NCI-H2227 treated with DMSO at 0.1 percent for 48 hours (cell line): ENCODE results near the gene ASB6.
A peak's percentile ranks its signal among the peaks of the same experiment; 100 is the strongest.
"Not testable (repeated sequence)": the region's sequence is repeated elsewhere in the genome, so short reads cannot be mapped to it uniquely, and the experiment has no call there.

Experiments used
- DNase-seq: peaks from one replicate; lab custom pipeline; 2025; lab: John Stamatoyannopoulos, UW

ASB6 gene

DNA sequence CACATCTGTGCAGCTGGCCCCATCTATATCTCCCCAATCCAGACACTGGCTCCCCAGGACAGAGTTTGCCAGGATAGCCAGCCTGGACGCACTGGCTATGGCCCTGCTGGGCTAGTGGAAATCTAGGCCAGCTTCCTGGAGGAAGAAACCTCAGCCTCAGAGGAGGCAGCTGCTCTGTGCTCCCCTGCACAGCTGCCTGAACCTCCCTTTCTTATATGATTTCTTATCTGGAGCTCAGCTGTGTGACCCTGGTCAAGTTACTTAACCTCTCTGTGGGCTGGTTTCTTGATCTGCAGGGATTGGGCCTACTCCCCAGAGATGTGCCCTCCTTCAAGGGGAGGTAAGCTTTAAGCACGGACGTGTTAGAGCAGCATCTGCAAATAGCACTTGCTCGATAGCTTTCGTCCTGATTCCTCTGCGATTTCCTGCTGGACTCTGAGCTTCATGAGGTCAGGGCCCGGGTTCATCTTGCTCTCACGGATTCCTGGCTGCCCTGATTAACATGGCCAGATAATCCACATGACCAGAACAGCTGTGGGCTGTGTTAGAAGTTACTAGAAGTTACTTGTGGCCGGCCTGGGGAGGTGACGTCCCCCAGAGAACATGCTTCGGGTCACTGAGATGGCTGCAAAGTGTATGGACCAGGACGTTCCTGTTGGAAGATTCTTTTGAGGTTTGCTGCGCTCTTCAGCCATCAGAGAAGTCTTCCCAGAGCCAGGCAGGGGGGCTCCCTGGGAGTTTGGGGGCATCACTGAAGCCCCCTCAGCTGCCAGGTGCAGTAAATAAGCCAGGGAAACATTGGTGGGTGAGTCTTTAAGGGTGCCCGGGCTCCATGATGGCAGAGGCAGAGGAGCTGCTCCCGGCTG lies 35.6 kb downstream of the ASB6 start:
- no peak for DNase-seq

DNA sequence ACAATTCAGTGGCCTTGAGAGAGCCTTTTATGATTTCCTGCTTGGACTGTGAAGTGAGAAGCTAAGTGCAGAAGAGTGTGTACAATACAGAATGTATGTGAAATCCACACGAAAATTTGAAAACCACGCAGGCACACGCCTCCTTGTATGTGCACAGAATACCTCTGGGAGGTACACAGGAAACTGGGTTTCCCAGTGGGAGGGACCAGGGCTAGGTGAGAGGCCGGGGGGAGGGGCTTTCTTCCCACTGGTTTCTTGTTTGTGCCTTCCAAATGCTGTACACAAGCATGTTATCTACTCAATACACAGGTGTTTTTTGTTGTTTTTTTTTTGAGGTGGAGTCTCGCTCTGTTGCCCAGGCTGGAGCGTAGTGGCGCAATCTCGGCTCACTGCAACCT lies 37.2 kb downstream of the ASB6 start:
- no peak for DNase-seq

DNA sequence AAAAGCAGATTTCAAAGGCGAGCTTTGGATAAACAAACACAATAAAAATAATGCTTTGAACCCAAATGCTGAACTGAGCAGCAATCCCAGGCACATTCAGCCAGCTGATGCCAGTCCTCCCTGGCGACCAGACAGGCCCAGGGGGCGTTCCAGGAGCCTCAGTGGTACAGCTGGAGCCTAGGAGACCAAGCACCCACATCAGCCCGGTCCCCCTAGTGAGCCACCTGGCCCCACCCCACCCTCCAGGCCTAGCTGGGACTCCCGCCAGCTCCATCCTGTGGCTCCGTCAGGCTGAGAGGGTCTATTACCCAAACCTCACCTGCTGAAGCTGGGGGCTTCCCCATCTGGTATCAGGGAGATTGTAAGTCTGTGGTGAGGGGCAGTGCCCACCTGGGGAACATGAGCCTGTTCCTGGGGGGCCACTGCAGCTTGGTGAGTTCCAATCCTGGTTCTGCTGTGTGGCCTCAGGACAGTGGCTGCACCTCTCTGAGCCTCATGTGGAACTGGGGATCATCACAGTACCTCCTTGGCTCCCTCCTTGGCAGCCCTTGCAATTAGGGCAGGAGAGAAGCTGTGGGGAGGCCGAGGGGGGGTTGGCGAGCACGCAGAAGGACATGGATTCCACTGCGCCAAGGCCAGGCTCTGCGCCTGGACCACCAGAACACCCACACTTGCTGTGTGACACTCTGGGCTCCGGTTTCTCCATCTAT lies 37.7 kb downstream of the ASB6 start:
- no peak for DNase-seq

DNA sequence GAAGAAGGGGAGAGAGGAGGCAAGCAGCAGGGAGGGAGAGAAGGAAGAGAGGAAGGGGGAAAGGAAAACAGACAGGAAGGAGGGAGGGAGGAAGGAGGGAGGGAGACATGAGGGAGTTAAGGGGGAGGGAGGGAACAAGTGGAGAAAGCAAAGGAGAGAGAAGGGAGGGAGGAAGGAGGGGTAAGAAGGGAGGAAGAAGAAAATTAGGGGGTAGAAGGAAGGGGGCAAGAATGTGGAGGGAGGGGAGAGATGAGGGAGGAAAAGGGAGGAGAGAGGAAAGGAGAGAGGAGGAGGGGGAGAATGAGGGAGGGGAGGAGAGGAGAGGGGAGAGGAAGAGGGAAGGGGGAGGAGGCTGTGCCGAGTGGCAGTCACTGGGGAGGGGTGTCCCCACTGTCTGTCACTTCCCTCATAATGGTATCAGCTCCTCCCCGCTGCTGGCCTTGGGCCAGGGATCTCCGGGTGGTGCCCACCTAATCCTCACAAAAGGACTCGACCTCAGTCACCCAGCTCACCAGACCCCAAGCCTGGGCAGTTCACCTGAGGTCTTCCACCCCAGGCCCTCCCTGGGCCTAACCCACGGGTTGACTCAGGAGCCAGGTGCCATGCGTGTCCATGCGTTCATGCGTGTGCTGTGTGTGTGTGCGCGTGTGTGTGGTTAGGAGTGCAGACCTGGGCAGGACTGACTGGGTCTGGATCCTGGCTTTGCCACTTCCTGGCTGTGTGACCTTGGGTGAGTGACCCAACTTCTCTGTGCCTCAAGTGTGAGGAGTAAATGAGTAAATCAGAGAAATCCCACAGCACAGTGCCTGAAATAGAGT lies 39.1 kb downstream of the ASB6 start:
- no peak for DNase-seq

DNA sequence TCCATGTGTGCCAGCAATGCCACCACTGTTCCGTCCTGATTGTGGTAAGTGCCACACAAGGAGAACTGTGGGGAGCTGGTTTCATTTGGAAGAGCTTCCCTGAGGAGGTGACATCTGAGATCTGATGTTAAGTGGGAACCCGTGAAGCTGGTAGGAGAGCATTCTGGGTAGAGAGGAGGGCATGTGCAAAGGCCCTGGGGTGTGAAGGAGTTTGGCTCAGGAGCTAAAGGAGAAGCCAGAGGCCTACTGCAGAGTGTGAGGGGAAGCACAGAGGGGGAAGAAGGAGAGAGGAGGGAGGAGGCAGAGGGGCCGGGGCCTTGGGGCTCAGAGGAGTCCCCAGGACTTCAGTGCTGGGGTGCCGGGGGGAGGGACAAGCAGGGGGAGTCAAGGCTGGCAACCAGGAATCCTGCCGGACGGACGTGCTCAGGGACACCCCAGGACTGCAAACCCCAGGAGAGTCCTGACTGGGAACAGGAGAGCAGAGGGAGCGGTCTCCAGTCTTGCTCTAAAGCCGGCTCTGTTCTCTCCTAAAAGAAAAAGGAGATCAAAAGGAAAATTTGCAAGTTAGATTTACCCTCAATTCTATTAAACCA lies 40.8 kb downstream of the ASB6 start:
- no peak for DNase-seq

DNA sequence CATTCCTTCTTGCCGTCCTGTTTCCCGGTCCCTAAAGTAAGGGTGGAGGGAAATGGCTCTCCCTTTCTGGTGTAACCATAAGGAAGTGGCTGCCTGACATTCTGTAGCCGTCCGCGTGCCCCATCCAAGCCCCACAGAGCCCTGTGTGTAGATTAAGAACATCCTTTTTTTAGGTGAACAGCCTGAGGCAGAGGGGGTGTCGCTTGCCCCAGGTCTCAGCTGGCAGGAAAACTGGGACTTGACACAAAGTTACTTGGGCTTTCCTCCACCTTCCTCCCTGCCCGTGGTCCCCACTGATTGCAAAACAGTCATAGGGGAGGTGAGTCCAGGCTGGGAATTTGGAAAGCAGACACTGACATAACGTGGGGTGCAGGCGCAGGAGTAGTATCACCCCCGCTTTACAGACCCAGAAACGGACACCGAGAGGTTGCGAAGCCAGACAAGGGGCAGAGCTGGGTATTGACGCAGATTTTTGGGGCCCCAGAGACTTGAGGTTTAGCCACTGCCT lies 43.8 kb downstream of the ASB6 start:
- no peak for DNase-seq

DNA sequence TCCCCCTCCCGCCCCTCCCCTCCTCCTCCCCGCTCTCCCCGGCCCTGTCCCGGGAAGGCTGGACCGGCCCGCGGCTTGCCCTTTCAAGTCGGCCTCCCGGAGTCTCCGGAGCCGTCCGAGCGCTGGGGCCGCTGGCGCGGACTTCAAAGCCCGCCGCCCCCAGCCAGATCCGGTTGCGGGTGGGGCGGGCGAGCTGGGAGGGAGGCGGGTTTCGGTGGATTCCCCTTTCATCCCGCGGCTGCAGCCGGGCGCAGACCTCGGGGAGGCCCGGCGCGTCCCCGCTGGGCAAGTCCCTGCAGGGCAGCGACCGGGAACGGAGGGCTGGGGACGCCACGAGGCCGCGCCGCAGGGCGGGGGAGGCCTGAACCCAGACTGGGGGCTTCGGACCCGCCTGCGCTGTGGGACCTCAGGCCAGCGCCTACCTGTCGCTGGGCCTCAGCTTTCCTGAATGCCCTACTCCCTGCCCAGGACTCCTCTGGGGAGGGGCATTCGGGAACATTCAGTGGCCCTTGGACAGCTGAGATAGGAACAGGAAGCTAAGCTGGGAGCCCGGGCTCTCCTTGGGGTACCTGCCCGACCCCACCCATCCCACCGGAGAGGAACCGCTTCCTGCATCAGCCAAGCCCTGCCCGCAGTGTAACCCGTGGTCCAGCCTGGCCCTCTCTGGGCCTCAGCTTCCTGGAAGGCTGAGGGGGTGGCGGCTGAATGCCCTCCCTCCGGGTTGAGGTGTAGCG lies 44.4 kb downstream of the ASB6 start:
- no peak for DNase-seq

DNA sequence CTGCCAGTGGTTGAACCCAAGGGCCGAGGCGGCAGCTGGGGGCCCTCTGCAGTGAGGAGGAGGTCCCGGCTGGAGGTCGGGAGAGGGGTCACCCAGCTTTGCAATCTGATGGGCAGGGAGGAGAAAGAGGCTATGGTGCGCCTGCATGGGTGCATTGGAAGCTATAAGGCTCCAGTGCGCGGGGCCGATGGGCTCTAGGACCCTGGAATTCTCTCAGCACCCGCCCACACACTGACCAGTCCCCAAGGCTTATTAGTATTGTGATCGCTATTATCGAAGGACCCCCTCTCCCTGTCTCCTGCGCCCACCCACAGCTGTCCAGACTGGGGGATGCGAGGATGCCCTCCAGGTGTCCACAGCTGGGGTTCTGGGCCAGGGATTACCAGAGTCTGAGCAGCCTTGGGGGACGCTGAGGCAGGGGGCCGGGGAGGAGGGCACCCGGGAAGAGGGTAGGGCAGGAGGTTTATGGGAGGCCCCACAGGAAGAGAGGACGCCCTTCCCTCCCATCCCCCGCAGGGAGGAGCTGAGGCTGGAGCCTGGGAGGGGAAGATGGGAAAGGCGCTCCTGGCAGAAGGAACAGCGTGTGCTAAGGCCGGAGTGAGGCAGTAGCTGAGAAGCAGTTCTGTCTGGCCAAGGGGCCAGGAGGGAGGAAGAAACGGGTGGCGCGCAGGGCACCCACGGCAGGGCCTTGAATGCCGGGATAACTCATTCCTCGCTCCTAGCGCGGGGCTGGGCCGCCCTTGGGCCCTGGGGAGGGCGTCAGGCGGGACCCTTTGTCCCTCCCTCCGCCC lies 45.2 kb downstream of the ASB6 start:
- DNase-seq = peak; percentile 7

DNA sequence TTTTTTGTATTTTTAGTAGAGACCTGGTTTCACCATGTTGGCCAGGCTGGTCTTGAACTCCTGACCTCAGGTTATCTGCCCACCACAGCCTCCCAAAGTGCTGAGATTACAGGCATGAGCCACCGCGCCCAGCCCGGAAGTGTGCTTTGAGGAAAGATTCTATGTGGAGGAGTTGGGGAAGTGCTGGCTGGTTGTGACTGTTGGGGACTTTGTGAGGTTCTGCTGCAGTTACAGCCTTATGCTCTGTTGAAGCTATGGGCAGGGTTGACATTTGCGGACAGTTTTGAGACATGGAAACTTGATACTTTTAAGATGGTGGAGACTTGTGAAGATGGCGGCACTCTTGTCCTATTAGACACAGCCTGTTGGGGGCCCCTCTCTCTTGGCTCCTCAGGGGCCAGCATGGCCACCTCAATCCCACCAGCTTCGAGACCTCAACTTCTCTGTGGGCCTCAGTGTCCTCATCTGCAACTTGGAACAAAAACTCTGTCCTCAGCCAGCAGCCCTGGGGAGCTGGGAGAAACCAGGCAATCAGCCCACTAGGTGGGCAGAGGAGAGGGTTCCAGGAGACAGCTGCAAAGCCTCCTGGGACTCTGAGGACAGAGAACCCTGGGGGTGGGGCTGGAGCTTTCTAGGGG lies 45.9 kb downstream of the ASB6 start:
- no peak for DNase-seq

DNA sequence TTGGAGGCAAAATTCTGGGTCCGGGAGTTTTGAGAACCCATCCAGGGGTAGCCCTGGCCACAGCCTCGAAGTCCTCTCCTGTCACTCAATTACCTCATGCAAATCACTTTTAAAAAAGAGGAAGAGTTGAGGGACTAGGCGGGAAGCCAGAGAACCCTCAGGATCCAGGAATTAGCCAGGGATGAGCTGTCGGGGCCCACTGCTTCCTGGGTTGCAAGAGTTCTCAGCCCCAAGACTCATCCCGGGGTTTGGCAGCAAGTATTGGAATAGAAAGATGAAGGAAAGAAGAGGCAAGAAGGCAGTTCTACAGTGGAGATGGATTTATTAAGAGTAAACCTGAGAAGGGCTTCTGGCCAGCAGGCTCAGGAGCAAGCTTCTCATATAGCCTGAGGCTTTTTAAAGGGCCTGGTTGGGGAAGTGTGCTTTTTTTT lies 46.6 kb downstream of the ASB6 start:
- DNase-seq = no peak

DNA sequence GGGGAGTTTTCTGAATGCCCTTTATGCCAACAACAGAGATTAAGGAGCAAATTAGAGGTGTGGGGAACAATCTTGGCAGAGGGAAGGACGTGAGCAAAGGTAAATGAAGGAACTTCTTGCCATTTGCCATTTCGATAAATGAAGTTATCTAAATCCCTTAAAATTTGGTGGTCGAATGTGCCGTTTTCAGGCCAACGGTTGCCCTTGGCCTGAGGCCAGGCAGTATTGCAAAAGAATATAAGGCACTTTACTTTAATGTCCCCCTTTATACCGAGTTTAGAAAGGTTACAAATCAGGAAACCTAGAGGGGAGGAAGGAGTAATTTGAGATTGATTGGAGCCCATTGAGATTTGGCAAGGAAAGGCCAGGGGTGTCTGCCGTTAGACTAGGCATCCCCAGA lies 47.3 kb downstream of the ASB6 start:
- DNase-seq = no peak

DNA sequence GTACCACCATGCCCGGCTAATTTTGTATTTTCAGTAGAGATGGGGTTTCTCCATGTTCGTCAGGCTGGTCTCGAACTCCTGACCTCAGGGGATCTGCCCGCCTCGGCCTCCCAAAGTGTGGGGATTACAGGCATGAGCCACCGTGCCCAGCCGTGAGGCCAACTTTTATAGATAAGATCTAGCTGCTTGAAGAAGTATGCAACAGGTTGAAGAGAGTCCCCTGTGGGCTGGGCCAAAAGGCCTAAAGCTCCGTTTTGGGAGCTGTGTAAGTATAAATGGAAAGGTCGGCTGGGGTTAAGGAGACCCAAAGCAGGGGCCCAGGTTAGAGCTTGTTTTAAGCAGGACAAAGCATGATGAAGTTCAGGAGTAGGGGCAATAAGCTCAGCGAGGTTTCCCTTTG lies 49.2 kb downstream of the ASB6 start:
- not testable (repeated sequence) for DNase-seq

DNA sequence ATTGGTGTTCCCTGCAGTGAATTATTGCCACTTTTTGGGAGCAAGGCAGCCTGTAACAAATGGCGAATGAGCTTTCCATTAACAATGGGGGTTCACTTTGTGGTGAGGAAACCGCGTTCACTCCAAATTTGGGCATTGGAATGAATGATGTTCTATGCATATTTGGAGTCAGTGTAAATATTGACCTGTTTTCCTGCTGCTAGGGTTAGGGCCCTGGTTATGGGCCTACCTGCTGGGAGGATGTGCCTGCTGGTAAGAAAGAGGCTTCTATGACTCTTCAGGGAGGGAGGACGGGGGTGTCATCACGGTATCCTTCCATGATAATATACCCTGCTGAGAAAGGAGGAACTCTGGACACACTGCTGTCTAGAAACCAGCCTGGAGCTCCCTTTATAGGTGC lies 50.0 kb downstream of the ASB6 start:
- DNase-seq = no peak

DNA sequence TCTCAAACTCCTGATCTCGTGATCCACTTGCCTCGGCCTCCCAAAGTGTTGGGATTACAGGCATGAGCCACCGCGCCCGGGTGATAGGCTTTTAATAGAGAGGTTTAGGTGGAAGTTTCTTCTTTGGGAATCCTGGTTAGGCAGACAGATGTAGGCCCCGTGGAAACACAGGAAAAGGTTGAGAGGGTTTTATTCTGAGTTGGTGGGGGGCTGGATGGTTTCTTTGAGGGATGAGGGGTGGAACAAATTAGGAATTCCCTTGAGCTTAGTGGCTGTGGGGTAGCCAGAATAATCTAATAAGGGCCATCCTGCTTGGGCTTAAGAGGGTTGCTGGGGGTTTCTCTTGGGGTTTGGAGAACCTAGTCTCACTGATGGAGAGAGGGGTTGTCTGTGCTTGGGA lies 51.5 kb downstream of the ASB6 start:
- DNase-seq = no peak

DNA sequence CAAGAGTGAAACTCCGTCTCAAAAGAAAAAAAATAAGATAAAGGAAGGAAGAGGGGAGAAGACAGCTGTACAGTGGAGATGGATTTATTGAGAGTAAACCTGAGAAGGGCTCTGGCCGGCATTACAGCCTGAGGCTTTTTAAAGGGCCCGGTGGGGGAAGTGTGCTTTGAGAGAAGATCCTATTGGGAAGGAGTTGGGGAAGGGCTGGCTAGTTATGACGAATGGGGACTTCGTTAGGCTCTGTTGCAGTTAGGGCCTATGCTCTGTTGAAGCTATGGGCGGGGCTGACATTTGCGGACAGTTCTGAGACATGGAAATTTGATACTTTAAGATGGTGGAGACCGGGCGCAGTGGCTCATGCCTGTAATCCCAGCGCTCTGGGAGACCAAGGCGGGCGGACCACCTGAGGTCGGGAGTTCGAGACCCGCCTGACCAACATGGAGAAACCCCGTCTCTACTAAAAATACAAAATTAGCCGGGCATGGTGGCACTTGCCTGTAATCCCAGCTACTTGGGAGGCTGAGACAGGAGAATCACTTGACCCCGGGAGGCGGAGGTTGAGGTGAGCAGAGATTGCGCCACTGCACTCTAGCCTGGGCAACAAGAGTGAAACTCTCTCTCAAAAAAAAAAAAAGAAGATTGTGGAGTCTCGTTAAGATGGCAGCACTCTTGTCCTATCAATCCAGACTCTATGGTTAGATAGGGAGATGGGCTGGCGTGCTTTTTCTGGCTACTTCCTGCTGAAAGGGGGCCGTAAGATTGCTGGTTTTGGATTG lies 54.3 kb downstream of the ASB6 start:
- DNase-seq = no peak

DNA sequence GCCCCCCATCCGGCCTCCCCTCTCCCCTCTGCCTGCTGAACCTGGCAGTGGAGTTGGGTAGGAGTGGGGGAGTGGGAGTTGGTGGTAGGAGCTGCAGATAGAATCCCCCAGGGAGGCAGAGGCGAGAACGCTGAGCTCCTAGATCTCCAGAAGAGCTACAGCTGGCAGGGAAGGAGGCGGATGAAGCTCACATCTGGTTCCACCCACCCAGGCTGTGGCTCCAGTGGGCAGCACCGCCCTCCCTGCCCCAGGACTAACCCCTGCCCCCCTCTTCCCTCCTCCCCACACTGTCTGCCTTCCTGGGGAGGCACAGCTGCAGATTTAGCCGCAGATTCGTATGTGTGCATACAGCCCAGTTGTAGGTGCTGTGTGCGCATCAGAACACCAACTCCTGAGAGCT lies 55.3 kb downstream of the ASB6 start:
- DNase-seq = no peak

DNA sequence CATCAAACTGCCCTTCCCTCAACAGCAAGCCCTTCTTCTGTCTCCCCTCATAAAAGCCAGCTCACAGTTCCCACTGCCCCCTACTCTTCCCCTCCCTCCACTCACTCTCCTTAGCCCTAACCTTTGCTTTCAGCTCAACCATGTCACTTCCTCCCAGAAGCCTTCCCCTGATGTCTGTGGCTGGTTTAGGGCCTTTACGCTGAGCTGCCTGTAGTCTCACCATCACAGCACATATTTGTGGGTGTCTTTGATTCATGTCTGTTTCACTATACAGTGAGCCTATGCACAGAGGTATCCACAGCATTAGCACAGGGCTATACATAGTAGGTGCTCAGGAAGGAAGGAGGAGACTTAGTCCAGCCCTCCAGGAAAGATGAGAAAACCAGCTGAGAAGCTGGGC lies 55.7 kb downstream of the ASB6 start:
- DNase-seq = no peak

DNA sequence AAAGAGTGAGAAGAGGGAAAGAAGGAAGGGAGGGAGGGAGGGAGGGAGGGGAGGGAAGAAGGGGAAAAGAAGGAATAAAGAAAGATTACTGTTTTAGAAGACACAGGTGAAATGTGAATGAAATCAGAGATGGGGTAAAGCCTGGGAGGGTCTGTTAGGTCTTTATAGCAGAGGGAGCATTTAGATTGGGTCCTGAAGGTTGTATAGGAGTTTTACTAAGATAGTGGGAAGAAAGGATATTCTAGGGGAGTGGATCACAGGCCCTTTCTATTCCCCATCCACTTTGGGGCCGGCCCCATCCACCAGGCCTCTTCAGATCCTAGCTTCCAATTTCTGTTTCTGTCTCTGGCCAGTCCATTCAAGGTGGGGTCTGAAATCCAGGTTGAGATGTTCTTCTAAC lies 56.6 kb downstream of the ASB6 start:
- DNase-seq = no peak
